ENCODE data around the gene KLC4. TPM values are rescaled to one million over a fixed set of nuclear protein-coding genes. Genes with fewer than 3 reads are reported as not detected.
"Not testable (repeated sequence)": the region's sequence is repeated elsewhere in the genome, so short reads cannot be mapped to it uniquely, and the experiment has no call there.

KLC4 gene
- total RNA-seq, 1 donor from 2014 or later = 13.7 TPM

GRCh38 chr6:43077981-43078511, 18.6 kb downstream of the KLC4 start:
- H3K4me1 Mint-ChIP-seq (ENCODE audit: low read depth) = no peaks in the 10 kb centered on the region
- H3K4me3 Mint-ChIP-seq = peak overlapping the region; percentile 7
- no peak for DNase-seq (ENCODE audit: low spot score)
- H3K36me3 Mint-ChIP-seq (ENCODE audit: low read depth) = peaks cover 3% of the 10 kb centered on the region
- peaks cover 32% of the 10 kb centered on the region for H3K27me3 Mint-ChIP-seq (ENCODE audit: insufficient read depth)
- no peaks in the 10 kb centered on the region for H3K9me3 Mint-ChIP-seq
- intact Hi-C loops (cut with micrococcal nuclease) = no loop called here
- no peak overlapping the region for H3K27ac Mint-ChIP-seq

- Mint-ChIP-seq H3K27me3 (ENCODE audit: insufficient read depth) (peaks cover 34% of the 10 kb centered on the region), H3K27ac (no peak overlapping the region), H3K9me3 (no peaks in the 10 kb centered on the region), H3K4me1 (ENCODE audit: low read depth) (no peaks in the 10 kb centered on the region), H3K4me3 (no peak overlapping the region), H3K36me3 (ENCODE audit: low read depth) (peaks cover 3% of the 10 kb centered on the region)
- intact Hi-C loops (cut with micrococcal nuclease) = no loop called here
- no peak for DNase-seq (ENCODE audit: low spot score)
These were observed 19.3 kb downstream of the KLC4 start for GRCh38 chr6:43078691-43079090.

DNA sequence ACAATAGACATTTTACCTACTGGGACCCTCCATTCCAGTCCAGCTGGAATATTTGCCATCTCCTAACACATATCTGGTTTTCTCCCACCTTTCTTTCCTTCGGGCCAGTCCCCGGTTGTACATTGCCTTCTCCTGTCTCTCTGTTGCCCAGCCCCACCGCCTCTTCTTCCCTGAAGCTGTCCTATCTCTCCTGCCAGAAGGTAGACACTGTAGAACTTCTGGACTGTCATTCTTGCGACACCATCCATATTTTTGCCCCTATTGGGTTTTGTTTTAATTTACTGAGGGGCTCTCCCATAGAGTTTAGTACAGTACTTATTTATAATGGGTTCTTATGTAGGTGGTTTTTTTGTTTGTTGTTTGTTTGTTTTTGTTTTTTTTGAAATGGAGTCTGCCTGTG, 21.6 kb downstream of the KLC4 start:
- Mint-ChIP-seq H3K36me3 (ENCODE audit: low read depth) (no peaks in the 10 kb centered on the region), H3K4me1 (ENCODE audit: low read depth) (peaks cover 3% of the 10 kb centered on the region), H3K9me3 (no peaks in the 10 kb centered on the region), H3K4me3 (no peak overlapping the region), H3K27ac (no peak overlapping the region), H3K27me3 (ENCODE audit: insufficient read depth) (peaks cover 35% of the 10 kb centered on the region)
- intact Hi-C loops (cut with micrococcal nuclease) = no loop called here
- DNase-seq (ENCODE audit: low spot score) = no peak

DNA sequence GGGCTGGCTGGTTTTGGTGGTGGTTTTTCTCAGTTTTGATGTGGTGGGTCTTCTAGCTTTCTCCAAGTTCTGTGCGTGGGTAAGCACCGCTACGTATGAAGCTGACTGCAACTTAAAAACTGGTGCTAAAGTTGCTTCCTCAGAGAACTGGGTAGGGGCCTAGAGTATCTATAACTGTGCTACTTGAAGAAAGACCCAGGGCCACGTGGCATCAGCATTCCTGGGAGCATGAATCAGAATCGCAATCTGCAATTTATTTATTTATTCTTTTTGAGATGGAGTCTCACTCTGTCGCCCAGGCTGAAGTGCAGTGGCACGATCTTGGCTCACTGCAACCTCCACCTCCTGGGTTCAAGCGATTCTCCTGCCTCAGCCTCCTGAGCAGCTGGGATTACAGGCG, 22.5 kb downstream of the KLC4 start:
- DNase-seq (ENCODE audit: low spot score); H3K4me1 Mint-ChIP-seq (ENCODE audit: low read depth); H3K4me3 Mint-ChIP-seq: not testable (repeated sequence)

DNA sequence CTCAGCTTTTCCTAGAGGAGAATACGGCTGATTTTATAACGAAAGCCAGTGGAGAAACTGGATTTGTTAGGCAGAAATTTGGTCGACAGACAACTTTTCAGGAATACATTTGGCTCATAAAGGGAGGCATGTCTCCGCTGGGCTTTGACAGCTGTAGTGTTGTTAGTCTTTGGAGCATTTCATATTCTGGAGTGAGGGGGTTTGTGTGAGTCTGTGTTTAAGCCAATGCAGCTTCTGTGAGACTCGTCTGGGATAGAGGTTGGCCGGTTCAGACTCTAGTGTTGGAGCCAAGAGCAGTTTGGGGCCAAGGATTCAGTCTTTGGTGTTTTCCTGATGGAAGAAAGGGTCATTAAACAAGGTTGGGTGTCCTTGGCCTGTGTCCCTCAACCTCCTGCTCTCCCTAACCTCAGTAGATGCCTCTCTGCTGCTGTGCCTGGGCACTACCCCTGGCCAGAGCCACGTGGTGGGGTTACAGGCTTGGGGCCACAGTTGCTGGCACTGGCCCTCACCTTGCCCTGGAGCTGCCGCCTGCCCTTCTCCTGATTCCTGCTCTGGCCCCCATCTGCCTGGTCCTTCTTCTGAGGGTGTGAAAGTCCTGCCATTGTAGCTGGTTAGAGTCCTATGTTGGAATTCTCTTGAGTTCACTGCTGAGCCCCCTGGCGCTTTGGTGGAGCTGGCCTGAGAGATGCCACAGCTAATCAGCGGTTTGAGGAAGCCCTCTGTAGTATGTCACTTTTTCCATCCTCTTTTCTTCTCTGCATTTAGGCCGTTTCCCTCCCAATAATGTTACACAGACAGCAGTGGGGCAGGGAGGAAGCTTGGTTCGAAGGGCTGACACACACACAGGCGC, 23.6 kb downstream of the KLC4 start:
- H3K4me3 Mint-ChIP-seq = no peak overlapping the region
- H3K9me3 Mint-ChIP-seq = no peaks in the 10 kb centered on the region
- H3K4me1 Mint-ChIP-seq (ENCODE audit: low read depth) = peaks cover 7% of the 10 kb centered on the region
- peaks cover 26% of the 10 kb centered on the region for H3K27me3 Mint-ChIP-seq (ENCODE audit: insufficient read depth)
- no peak for DNase-seq (ENCODE audit: low spot score)
- H3K36me3 Mint-ChIP-seq (ENCODE audit: low read depth) = no peaks in the 10 kb centered on the region
- intact Hi-C loops (cut with micrococcal nuclease) = no loop called here
- H3K27ac Mint-ChIP-seq = no peak overlapping the region

More for the DNA sequence above, 22.5 kb downstream of the KLC4 start:
- peaks cover 36% of the 10 kb centered on the region for H3K27me3 Mint-ChIP-seq (ENCODE audit: insufficient read depth)
- intact Hi-C loops (cut with micrococcal nuclease); H3K9me3 Mint-ChIP-seq; H3K27ac Mint-ChIP-seq; H3K36me3 Mint-ChIP-seq (ENCODE audit: low read depth): not testable (repeated sequence)

- no peak overlapping the region for H3K27ac Mint-ChIP-seq
- no peaks in the 10 kb centered on the region for H3K9me3 Mint-ChIP-seq
- intact Hi-C loops (cut with micrococcal nuclease) = loop anchor here (1.0 kb wide), 1 partner anchor 10 kb away; the partner anchor contains the start of gene PTK7
- no peak for DNase-seq (ENCODE audit: low spot score)
- H3K4me3 Mint-ChIP-seq = no peak overlapping the region
- peaks cover 7% of the 10 kb centered on the region for H3K4me1 Mint-ChIP-seq (ENCODE audit: low read depth)
- no peaks in the 10 kb centered on the region for H3K36me3 Mint-ChIP-seq (ENCODE audit: low read depth)
- H3K27me3 Mint-ChIP-seq (ENCODE audit: insufficient read depth) = peaks cover 18% of the 10 kb centered on the region
These were observed 26.7 kb downstream of the KLC4 start for GRCh38 chr6:43086022-43086658.

- no peak for DNase-seq (ENCODE audit: low spot score)
- H3K4me1 Mint-ChIP-seq (ENCODE audit: low read depth) = peaks cover 20% of the 10 kb centered on the region
- H3K36me3 Mint-ChIP-seq (ENCODE audit: low read depth) = no peaks in the 10 kb centered on the region
- H3K9me3 Mint-ChIP-seq = no peaks in the 10 kb centered on the region
- peaks cover 11% of the 10 kb centered on the region for H3K27me3 Mint-ChIP-seq (ENCODE audit: insufficient read depth)
- intact Hi-C loops (cut with micrococcal nuclease) = no loop called here
- no peak overlapping the region for H3K27ac Mint-ChIP-seq
- H3K4me3 Mint-ChIP-seq = no peak overlapping the region
These were observed 29.2 kb downstream of the KLC4 start for GRCh38 chr6:43088654-43089056.

DNA sequence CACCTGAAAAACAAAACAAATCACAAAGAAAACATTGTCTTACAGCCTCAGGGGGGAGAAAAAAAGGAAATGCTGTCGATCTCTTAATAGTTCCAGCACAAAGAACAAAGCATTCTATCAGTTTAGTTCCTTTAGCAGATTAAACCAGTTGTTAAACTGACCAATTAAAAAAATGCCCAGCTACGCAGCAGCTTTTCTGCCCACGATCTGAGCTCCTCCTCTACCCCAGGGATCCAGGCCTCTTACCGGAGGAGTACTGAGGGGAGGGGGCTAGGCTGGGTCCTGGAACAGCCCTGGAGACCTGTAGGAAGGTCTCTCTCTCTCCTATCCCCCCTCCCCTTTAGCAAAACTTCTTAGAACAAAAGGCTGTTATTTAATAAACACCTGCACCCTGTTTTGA, 30.0 kb downstream of the KLC4 start:
- H3K9me3 Mint-ChIP-seq = no peaks in the 10 kb centered on the region
- H3K4me3 Mint-ChIP-seq = no peak overlapping the region
- H3K27me3 Mint-ChIP-seq (ENCODE audit: insufficient read depth) = peaks cover 9% of the 10 kb centered on the region
- no peaks in the 10 kb centered on the region for H3K36me3 Mint-ChIP-seq (ENCODE audit: low read depth)
- intact Hi-C loops (cut with micrococcal nuclease) = no loop called here
- no peak for DNase-seq (ENCODE audit: low spot score)
- peaks cover 25% of the 10 kb centered on the region for H3K4me1 Mint-ChIP-seq (ENCODE audit: low read depth)
- no peak overlapping the region for H3K27ac Mint-ChIP-seq

DNA sequence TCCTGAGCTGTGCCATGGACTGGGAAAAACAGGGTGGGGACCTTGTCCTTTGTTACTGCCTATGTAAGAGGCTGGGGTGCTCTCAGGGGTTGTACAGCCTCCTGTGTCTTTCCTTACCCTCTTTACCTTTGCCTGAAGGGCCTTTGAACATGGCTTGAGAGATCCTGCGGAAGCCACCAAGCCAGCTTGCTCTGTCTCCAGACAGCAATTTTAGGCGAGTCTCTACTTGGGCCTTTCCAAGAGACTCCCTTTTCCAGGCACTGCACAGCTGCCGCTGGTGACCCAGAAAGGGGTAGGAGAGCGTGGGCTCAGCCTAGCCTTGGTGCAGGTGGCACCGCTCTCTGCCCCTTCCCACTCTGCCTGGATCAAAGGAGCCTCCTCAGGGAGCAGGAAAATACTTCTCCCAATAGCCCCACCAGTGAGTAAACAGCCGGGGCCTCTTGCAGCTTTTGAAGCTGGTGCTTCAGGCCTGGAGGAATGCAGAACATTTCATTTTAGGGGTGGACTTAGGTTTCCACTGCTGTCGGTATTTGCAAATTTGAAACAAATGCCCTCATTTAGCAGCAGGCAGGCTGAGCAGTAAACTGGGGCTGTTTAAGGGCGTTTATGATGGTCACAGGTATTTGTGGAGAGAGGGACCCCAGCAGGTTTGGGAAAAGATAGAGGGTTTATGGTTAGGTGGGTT, 30.6 kb downstream of the KLC4 start:
- Mint-ChIP-seq H3K9me3 (no peaks in the 10 kb centered on the region), H3K4me3 (no peak overlapping the region), H3K27ac (no peak overlapping the region), H3K27me3 (ENCODE audit: insufficient read depth) (peaks cover 9% of the 10 kb centered on the region), H3K36me3 (ENCODE audit: low read depth) (no peaks in the 10 kb centered on the region), H3K4me1 (ENCODE audit: low read depth) (peaks cover 25% of the 10 kb centered on the region)
- intact Hi-C loops (cut with micrococcal nuclease) = no loop called here
- no peak for DNase-seq (ENCODE audit: low spot score)

DNA sequence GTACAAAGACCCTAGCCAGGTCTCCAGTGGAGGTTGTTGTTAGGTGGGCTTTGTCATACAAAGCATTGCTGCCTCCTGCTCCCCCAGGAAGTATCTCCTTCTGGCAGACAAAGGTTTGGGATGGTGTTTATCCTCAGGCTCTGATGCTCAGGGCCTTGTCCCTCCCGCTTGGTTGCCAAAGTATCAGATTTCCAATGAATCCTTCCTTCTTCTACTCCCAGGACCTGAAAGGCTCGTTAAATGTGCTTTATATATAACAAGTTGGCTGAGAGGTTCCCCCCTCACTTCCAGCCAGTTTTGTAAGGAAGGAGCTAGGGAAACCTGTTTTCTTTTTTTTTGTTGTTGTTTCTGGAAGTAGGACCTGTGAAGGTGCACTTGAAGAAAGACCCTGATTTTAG, 31.1 kb downstream of the KLC4 start:
- intact Hi-C loops (cut with micrococcal nuclease) = no loop called here
- H3K27me3 Mint-ChIP-seq (ENCODE audit: insufficient read depth) = peaks cover 9% of the 10 kb centered on the region
- no peaks in the 10 kb centered on the region for H3K36me3 Mint-ChIP-seq (ENCODE audit: low read depth)
- H3K4me1 Mint-ChIP-seq (ENCODE audit: low read depth) = peaks cover 25% of the 10 kb centered on the region
- no peak overlapping the region for H3K27ac Mint-ChIP-seq
- no peak for DNase-seq (ENCODE audit: low spot score)
- H3K4me3 Mint-ChIP-seq = no peak overlapping the region
- H3K9me3 Mint-ChIP-seq = no peaks in the 10 kb centered on the region

DNA sequence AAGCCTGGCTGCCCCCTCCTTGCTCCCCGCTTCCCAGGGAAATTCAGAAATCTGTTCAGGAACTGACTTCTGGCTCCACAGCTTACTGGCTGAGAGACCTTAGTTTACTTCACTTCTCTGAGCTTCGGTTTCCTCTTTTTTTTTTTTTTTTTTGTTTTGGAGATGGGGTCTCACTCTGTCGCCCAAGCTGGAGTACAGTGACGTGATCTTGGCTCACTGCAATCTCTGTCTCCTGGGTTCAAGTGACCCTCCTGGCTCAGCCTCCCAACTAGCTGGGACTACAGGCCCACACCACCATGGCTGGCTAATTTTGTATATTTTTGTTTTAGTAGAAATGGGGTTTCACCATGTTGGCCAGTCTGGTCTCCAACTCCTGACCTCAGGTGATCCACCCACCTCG, 31.6 kb downstream of the KLC4 start:
- H3K27me3 Mint-ChIP-seq (ENCODE audit: insufficient read depth) = peaks cover 9% of the 10 kb centered on the region
- intact Hi-C loops (cut with micrococcal nuclease) = no loop called here
- H3K4me1 Mint-ChIP-seq (ENCODE audit: low read depth) = peaks cover 22% of the 10 kb centered on the region
- H3K36me3 Mint-ChIP-seq (ENCODE audit: low read depth) = no peaks in the 10 kb centered on the region
- DNase-seq (ENCODE audit: low spot score) = no peak
- H3K27ac Mint-ChIP-seq = no peak overlapping the region
- H3K4me3 Mint-ChIP-seq = no peak overlapping the region
- no peaks in the 10 kb centered on the region for H3K9me3 Mint-ChIP-seq

DNA sequence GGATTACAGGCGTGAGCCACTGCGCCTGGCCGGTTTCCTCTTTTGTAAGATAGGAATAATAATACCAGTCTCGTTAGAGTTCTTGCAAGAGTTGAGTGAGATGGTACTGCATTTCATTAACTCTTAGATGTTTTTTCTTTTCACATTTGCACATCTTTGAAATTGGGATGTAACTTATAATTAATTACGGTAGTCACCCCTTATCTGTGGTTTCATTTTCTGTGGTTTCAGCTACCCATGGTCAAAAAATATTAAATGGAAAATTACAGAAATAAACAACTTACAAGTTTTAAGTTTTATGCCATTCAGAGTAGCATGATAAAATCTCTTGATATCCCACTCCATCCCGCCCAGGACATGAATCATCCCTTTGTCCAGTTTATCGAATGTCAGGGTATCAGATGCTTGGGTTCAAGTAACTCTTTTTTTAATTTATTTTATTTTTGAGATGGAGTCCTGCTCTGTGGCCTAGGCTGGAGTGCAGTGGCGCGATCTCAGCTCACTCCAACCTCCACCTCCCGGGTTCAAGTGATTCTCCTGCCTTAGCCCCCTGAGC, 32.1 kb downstream of the KLC4 start:
- DNase-seq (ENCODE audit: low spot score) = no peak
- no peak overlapping the region for H3K4me3 Mint-ChIP-seq
- no peaks in the 10 kb centered on the region for H3K9me3 Mint-ChIP-seq
- intact Hi-C loops (cut with micrococcal nuclease) = no loop called here
- no peaks in the 10 kb centered on the region for H3K36me3 Mint-ChIP-seq (ENCODE audit: low read depth)
- H3K27me3 Mint-ChIP-seq (ENCODE audit: insufficient read depth) = peaks cover 9% of the 10 kb centered on the region
- H3K27ac Mint-ChIP-seq = no peak overlapping the region
- peaks cover 18% of the 10 kb centered on the region for H3K4me1 Mint-ChIP-seq (ENCODE audit: low read depth)

Data from activated T-helper 1 cell treated with anti-CD3 and anti-CD28 coated beads, Interleukin-12 subunit alpha, Interleukin-12 subunit beta, Interleukin-2, Interleukin-4 antibody, amounts not matched to agents 30 ng/mL and 10 ng/mL and 1 ng/mL, durations not matched to agents 14 hours and 24 hours and 36 hours (primary cell).